Sigmoid colon (tissue), 3 donors: ENCODE data around the gene WDR91.

Source experiments
- CTCF ChIP-seq, 4 experiments: fragments of 450-650 bp in 3 of 4; fragments of 200-600 bp in 1 of 4; IDR thresholded peaks; one replicate each; pipeline ENCODE4 v1.5.1; 2016 to 2019; ENCODE audit warnings: antibody characterized with exemption in 4 of 4, mild to moderate bottlenecking in 3 of 4, moderate library complexity in 2 of 4
- POLR2A ChIP-seq, 2 donors: fragments of 450-650 bp; IDR thresholded peaks; one replicate each; pipeline ENCODE4 v1.6.1; 2016; ENCODE audit warnings: antibody characterized with exemption in 2 of 2, mild to moderate bottlenecking in 2 of 2, moderate library complexity in 2 of 2

GRCh38 chr7:135161669-135162068 is 49.7 kb downstream of the WDR91 start:
- TF ChIP-seq POLR2A (IDR thresholded peaks at IDR 0.05): no peak
- TF ChIP-seq CTCF (IDR thresholded peaks at IDR 0.05): no peak
